GM21528 (cell line): Measurements from ENCODE around the gene EFL1.
A peak's percentile ranks its signal among the peaks of the same experiment; 100 is the strongest.

ENCODE experiments used
- ATAC-seq: cut with Tn5 transposase; IDR thresholded peaks from one replicate; pipeline ENCODE4 v1.9.1; 2021; ENCODE audit warnings: mild to moderate bottlenecking, moderate library complexity; ENCODE audit not compliant: unreplicated experiment, low FRiP score

EFL1 gene

DNA sequence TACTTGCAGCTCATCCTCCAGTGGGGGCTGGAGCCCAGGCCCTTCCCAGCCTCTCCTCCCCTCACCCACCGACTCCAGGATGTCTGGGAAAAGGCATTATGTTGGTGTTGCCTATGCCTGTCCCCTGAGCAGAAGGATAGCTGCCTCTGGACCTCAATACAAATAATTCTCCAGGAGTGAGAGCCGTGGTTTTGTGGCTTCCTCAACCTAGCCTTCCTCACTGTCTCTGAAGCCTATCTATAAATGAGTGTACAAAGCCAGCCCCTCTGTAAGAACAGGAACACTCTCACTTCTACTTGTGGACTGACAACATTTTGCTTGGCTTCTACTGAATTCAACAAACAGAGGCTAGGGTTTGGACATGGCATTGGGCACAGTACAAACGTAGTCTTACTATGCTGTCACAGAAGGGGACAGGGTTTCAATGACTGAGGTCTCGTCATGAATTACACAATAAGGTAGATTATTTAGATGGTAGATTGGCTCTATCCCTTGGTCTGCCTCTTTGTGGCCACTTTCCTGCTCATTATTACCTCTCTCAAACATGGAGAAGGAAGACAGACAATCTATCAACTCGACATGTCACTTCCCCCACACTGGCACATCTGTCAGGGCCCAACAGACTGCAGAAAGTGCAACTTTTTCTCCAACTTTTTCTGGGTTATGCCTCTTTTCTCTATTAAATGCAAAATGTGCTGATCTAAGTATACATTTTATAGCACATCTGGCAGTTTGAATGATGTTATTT, 134.0 kb downstream of the EFL1 start:
- ATAC-seq: peak; percentile 74

DNA sequence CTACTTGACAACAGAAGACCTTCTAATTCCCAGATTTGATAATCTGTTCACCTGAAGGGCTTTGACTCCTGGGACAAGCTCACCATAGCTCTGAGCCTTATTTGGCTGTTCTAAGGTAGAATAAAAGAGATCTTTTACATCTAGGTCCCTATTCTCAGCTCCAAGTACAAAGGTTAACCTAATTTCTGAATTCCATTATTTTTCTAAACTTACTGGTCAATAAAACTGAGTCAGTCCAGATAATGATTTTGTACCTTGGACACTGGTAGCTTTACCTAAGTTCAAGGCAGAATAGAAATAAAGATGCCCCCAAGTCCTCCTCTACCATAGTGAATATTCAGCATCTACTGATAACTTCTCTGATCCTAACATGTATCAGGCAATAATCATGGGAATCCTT, 135.0 kb downstream of the EFL1 start:
- no peak for ATAC-seq

DNA sequence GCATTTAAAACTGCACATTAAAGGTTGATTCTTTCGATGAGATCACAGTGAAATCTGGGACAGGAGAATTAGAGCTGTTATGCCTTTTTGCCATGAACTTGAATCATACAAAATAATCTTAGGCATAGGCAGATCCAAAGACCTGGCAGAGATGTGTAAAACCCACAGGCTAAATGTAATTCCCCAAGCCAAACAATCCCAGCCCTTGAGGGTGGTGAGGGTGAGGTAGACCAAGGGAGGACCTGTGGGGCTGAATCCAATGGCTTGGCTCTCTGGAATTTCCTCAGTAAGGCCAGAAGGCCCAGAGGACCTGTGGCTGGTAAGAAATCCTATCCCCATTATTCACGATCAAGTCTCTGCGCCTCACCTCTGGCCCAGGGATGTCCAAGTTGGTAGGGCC, 136.2 kb downstream of the EFL1 start:
- ATAC-seq: no peak

DNA sequence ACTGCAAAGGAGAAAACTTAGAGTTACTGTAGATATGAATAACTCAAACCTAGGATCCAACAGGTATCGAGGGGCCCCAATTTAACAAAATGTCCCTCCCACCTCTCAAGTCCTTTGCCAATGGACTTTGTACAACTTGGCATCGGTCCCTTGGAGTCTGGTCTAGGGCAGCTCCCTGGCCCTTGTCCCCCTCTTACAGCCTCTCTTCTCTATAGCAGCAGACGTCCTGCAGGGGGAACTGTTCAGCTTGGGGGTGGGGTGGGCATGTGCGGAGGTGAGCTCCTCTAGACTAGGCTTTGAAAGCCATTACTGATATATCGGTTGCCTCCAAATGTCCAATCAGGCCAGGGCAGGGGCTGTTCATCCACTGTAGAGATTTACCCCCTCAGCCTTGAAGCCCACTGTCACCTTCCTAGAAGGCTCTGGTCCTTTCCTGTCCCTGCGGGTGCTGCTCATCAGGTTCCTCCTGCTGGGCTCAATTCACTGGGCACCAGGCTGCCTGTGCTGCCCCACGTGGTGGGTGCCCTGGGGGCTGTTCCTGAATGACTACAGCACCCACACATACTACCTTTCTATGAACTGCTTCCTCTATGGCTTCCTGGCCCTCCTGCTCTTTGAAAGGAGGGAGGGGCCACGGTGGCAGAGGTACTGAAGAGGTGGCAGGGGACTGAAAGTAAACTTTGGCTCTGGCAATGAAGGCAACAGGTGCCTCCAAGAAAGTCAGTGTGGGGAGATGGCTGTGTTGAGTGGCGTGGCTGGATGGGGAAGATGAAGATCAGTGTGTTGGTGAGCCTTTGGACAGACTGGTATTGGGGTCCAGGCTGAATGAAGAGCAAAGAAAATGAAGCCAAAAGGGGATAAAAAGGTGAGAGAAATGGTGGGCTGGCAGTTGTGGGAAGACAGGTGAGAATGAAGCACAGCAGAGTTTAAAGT, 137.9 kb downstream of the EFL1 start:
- ATAC-seq: no peak

DNA sequence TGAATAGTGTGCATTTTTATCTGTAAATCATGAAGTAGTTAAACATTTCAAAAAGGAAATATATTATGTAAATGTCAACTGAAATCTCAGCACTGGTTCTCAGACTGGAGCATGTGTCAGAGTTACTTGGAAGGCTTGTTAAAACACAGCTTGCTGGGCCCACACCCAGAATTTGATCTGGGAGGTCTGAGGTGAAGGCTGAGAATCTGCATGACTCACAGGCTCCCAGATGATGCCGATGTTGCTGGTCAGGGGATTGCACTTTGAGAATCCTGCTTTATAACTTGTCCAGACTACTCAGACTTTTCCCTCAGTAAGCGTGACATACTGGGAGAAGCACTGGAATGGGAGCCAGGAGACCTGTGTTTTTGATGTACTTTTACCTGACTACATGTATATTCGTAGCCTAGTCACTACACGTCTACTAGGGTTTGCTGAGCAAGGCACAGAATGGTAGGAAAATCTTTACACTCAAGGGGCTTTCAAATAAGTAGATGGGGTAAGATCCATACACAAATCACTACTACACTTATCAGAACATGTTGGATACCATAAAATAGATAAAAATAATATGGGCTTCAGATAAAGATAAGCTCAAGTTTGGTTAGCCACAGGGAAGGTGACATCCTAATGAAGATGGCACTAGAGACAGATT, 139.7 kb downstream of the EFL1 start:
- no peak for ATAC-seq

DNA sequence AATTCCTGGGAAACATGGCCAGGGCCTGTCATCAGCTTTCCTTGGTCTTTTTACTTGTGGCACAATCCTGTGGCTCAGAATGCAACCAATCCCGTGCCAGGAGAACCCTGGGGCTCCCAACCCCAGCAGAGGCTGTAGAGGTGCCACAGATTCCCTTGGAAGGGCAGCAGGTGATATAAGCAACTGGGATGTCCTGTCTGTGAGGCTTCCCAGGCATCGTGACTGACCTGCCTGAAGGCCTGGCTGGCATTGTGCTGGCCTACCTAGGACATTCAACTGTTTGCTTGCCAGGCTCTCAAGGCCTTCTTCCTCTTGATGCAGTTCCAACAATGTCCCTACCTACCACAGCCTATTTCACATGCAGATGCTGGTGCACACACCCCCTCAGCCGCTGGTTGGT, 144.5 kb downstream of the EFL1 start:
- no peak for ATAC-seq

DNA sequence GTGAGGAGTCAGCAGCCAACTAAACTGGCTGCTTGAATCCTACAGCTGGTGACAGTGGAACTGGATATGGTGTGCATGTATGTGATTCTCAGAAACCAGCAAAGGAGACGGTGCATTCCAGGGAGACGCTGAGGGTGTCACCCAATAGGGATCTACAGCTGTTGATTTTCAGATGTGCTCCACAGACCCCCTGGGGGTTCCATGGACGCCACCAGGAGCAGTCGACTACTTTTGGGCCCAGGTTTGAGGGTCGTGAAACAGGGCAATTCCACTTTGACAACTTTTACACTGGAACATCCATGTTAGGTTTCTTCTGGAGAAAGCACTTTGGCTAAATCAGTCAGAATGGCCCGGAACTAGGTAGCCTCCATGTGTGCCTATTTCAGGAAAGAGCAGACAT, 145.2 kb downstream of the EFL1 start:
- ATAC-seq: no peak

DNA sequence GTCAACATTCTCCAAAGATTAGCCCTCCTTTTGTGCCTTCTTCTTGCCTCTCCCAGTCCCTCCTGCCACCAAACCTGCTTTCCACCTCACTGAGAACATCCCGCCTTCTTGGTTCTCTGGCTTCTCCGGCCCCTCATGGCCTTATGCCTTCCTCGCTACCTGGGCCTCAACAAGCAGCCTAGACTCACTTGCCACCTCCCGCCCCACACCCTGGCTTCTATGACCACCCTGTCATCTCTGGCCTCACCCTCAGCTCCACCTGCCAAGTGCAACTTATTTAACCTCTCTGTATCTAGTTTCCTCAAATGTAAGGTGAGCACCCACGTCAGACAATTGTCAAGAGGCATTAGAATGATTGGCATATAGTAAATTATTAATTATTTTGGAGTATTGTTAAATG, 147.9 kb downstream of the EFL1 start:
- no peak for ATAC-seq

DNA sequence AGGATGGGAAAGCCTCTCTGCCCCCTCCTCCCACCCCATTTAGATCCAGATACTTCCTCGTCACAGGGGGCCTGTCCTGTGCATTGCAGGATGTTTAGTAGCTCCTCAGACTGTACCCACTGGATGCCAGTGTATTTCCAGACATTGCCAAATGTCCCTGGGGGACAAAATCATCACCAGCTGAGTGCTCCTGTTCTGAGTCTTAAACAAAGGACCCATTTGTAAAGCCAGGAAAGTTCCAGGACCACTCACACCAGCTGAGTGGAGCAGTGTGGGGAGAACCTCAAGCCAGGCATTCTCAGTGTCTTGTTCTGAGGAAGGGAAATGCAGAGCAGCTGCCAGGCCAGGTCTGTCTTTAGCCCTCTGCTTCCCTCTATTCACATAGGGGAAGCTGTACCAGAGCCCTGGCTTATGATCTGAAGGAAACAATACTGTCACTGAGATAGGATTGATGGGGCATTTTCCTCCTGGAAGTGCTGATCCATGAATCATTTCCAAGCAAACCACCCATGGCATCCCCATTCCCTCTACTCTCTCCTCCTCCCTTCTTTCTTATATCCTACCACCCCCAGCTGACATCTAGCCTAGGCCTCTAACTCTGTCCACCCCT, 149.3 kb downstream of the EFL1 start:
- ATAC-seq: no peak

DNA sequence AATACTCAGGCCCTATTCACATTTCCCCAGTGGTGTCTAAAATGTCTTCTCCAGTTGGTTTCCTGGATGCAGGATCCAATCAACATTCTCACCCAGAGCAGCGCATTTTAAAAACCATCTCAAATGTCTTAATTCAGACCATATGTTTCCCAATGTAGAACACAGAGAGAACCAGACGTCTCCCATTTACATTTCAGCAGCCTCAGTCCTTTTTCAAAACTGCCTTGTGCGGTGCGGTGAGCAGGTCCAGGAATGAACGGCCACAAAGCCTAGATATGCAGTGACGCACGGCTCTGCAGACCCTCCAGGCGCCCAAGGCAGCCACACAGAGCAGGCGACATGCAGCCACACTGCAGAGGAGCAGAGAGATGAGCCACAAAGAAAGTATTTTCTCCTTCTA, 150.6 kb downstream of the EFL1 start:
- no peak for ATAC-seq

DNA sequence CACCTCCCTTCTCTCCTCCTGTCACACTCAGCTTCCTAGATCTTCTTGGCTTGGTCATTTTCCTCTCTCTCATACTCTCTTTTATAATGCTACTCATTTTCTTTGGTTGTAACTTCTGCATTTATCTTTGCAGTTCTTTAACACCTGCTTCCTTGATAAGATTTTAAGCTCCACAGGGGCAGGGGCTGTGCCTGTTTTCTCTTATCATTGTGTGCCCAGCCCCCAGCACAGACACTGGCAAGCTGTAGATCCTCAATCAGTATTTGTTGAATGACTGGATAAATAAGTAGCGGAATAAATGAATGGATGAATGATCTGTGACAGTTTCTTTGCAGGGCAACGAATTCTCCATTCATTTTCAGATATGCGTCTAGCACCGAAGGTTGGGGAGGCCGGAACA, 152.4 kb downstream of the EFL1 start:
- ATAC-seq: no peak

DNA sequence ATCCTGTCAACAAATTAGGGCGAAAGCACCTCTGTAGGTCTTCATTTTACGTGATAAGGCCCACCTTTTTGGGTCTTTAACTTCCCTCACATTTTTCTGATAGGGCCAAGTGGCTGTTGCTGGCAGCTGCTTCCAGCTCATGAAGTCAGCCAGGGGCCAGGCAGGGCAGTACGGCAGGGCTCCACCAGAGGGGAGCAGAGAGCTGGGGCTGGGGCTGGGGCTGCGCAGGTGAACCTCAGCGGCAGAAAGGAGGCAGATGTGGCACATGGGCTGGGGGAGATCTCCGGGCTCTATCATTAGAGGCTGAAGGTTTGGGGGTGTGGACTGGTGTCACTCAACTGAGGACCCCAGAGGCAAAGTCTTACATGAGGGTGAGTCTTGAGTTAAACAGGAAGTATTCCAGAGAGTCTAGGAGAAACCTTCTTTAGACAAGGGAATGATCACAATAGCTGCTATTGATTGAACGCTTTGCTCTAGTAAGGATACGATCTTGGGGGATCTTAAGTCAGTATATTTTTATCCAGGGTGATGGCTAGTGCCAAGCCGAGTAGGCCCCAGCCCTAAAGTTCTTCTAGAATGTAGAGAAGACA, 153.9 kb downstream of the EFL1 start:
- ATAC-seq: peak; percentile 87

DNA sequence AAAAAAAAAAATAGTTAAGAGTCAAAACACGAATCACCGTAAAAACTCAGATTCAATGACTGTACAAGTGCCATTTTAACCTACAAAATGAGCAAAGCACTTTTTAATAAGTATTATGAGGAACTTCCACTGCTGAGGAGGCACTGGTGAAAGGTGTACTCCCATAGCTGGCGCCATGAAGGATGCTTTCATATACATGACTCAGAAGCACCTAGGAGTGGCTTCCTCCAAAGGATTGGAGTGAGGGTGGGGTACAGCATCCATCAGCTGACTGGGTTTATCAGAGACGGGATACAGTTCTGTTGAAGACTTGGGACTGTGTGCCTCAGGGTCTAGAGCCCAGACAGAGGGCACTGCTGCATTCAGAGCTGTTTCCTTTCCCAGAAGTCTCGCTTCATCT, 155.9 kb downstream of the EFL1 start:
- ATAC-seq: no peak

DNA sequence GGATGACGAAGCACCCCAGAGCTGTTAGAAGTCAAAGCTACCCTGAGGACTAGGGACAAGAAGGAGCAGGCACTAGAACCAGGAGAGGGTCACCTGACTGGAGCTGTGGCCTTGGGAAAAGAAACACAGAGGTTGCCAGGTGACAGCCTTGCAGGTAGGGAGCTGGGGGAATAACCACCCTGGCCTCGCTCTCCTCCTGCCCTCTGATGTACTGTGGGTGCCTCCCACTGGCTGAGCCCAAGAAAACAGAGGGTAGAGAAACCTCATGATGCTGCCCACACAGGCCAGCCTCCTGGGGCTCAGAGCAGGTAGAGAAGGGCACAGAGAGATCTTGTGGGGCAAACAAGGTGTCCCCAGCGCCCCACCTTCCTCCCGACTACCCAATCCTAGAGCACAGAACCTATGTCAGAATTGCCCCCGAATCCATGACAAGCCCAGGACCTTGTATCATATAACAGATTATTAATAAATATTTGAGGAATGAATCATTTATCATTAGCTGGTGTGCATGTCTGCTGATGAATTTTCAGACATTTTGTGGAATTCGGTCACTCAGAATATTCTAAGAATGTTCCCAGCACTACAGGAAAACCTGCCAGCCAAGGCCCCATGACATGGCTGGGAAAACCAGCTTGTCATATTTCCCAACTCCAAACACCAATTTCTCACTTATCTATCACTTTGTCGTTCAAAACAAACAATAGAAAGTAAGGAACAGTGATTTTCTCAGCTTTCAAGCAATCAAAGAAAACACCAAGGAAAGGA, 156.9 kb downstream of the EFL1 start:
- ATAC-seq: no peak

DNA sequence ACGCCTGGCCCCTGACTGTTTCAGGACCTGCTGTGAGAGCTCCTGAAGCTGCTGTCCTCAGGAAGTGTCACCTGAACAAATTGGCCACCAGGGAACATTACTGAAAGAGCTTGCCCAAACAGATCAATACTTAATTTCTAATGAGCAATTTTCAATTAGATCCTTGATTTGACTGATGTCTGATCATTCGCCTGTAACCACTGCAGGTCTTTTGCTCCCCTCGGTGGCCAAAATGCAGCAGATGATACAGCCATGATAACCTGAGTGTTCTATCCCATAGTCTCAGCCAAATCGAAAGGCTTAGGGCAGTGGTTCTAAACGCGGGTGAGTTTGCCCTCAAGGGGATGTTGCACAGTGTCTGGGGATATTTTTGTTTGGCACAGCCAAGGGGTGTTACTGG, 159.1 kb downstream of the EFL1 start:
- ATAC-seq: no peak

DNA sequence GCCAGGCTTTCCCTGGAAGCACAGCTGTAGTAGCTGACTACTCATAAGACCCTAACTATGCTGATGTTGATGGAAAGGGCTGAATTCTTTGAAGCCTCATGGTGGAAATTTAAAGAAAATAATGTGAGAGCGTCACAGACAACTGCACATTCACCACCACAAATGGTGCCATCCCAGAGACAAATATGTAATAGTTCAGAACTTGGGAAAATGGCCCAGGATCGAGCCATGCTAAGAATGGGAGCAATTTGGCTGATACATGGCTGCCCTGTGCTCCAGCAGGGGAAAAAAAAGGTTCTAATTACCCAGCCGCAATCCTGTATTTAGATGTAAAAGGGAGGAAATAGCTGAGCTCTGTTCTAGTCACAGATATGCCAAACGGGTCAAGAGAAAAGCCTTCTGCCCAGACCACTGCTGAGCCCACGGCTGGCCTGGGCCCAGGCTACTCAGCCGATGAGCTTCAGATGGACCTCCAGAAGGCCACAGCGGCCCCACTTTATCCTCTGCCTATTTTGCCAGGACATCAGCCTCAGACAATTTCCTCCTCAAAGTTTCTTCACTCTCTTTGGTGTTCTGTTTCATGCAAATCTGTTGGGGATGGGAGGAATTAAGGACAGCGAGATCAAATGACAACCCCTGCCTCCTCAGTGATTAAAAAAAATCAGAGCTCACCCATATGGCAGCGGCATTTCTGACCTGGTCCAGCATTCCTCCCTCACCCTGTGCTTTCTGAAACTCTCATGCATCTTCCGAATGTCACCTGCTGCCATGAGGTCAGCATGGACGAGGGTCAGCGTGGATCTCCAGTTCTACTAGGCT, 162.2 kb downstream of the EFL1 start:
- no peak for ATAC-seq

DNA sequence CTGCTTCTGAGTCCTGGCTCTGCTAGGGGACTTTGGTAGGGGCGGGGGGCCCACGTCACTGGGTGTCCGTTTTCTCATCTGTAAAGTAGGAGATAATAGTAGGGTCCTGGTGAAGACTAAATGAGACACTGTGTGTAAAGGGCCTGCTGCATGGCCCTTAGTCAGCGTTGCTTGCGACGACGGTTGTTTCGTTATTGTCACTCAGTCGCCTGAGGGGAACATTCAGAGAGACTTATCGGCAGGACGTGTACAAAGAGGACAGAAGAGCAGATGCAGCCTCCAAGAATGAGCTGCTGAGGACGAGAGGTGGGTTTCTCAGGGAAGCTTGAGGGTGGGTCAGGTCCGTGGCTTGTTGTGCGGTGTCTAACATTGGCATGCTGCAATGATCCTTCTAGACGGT, 163.9 kb downstream of the EFL1 start:
- no peak for ATAC-seq

DNA sequence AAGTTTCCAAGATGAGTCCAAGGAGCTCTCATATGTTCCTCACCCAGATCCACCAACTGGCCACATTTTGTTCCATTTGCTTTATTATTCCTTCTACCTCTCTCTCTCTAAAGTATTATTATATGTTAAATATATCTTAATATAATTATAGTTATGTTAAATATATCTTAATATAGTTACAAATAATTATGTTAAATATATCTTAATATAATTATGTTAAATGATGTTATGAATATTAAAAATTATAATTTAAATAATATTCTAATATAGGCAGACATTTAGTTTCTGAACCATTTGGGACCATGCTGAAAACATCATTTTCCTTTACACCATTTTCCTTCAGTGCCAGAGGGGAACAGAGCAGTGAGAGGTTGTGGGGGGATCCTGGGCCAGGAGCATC, 166.7 kb downstream of the EFL1 start:
- ATAC-seq: no peak

DNA sequence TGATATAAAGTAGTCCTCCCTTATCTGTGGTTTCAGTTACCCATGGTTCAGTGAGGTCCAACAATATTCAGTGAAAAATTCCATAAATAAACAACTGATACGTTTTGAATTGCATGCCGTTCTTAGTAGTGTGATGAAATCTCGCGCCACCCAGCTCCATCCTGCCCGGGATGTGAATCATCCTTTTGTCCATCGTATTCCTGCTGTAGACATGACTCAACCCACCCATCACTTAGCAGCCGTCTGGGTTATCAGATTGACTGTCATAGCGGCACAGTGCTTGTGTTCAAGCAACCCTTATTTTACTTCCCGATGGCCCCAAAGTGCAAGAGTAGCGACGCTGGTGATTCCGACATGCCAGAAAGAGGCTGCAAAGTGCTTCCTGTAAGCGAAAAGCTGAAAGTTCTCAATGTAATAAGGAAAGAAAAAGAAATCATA, 168.7 kb downstream of the EFL1 start:
- no peak for ATAC-seq
